GM21786 (cell line): ENCODE data around the gene SYMPK.

Experiments used
- ATAC-seq: cut with Tn5 transposase; IDR thresholded peaks from one replicate; pipeline ENCODE4 v1.9.1; 2021; ENCODE audit not compliant: unreplicated experiment

SYMPK gene

DNA sequence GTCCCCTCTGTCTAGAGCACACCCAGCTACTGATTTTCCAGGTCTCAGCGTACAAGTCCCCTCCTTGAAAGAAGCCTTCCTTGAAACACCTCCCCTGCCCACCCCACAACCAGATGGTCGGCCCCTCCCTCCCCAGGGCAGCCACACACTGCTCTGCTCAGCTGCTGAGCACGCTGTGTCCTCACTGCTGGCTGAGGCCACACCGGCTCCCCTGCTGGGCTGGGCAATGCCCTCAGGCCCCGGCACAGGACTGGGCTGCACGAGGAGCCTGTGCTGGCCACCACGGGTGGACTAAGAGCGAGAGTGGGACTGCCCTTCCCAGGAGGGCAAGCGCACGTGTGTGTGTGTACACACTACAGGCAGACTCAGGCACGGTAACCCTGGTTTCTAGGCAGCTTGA lies 36.0 kb downstream of the SYMPK start:
- ATAC-seq: no peak

DNA sequence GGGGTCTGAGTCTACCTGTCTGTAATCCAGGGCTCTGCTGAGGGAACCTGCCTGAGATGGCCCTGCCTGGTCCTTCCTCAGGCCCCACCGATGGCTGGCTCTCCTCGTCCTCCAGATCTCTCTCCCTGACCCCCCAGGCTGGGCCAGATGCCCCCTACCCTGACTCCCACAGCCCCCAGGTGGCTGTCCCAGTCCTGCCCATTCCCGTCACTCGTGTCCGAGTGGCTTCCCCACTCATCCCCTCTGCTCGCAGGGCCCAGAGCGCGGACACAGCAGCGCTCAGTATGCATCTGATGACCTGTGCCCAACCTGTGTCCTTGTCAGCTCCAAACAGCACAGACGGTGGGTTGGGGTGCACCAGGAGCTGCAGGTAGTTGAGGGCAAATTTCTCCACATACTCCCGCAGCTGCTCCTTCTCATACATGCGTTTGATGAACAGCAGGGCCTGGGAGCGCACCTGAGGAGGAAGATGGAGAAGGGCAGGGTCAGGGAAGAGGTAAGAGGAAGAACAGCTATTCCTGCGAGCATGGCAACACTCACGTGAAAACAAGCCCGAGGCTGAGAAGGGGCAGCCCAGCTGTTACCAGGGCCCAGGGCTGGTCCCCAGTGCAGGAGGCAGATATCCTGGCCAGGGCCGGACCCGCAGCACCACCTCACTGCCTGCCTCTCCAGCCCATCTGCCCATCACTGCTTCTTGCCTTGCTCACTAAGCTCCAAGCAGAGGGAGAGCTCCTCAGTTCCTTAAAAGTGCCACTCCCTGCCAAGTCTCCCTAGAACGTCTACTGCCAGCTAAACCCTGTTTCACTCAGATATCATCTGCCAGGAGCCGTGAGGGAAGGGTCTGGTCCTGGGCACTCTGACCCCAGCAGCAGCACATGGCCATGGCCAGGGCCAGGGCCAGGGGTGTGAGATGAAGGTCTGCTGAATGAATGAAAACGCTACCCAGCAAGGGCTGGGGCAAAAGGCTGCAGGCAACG lies 36.7 kb downstream of the SYMPK start:
- no peak for ATAC-seq

- no peak for ATAC-seq
These were observed 37.7 kb downstream of the SYMPK start for GRCh38 chr19:45825263-45825605.

DNA sequence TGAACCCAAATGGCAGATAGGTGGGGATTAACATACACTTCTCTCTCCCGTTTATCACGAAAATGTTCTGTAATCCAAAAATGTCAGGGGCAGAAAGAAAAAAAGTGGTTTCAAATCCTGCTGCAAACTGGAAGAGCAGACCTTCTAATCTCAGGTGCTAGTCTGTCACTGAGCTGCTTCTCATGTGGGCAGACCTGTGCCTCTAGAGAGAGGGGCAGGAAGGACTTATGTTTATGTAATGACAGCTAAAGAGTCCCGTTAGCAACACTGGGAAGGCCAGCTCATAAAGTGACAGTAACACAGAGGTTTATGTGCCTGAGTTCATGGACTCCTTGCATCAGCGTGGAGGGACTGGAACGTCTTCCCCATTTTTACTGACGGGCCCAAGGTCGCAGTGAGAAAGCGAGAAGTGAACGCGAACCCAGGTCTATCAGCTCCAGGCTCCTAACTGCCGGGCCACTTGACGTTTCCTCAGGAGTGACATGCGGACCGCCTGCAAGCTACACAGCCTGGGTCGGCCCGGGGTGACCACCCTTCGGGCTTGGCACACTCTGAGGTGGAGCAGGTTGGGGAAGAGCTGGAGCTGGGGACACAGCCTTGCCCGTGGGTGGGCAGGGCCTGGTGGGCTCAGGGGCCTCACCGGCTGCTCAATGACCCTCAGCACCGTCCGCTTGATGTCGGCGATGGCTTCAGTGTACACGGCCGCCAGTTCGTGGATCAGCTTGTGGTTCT lies 38.2 kb downstream of the SYMPK start:
- no peak for ATAC-seq

GRCh38 chr19:45824041-45824471 lies 38.9 kb downstream of the SYMPK start:
- no peak for ATAC-seq

- no peak for ATAC-seq
These were observed 39.8 kb downstream of the SYMPK start for GRCh38 chr19:45823182-45823581.

DNA sequence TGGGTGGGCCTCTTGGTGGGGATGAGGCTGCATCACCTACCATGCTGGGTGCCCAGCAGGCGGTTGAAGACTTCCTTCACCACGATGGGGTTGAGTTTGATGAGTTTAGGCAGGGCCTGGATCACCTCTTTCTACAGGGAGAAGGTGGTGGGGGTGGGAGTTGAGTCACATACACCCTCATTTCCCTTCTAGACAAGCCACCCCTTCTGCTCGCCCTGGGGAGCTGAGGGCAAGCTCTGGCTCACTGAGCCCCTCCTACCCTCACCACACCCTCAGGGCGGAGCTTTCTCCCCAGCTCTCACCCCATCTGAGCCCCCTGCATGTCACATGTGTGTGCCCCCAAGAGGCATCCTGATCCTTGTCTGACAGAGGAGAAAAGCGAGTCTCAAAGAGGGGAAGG lies 40.2 kb downstream of the SYMPK start:
- no peak for ATAC-seq

GRCh38 chr19:45821570-45821969 lies 41.4 kb downstream of the SYMPK start:
- ATAC-seq: no peak

DNA sequence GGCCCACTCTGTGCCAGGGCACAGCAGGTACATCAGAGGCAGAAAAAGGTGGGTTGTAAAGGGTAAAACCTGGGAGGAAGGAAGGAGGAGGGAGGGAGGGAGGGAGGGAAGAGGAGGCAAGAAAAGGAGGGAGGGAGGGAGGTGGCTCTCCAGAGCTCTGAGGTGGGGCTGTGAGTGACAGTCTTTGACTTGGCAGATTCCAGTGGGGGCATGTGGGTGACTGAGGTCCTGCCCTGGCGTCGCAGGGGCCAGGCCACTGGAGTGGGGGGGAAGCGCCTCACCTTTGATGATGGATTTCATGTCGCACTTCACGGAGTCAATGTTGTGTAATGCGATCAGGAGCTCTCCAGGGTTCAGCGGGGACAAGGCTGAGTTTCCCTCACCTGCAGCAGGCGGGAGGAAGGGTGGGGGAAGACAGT lies 41.8 kb downstream of the SYMPK start:
- ATAC-seq: no peak

GRCh38 chr19:45820413-45821102 lies 42.4 kb downstream of the SYMPK start:
- no peak for ATAC-seq

- no peak for ATAC-seq
These were observed 43.2 kb downstream of the SYMPK start for GRCh38 chr19:45819769-45820168.

DNA sequence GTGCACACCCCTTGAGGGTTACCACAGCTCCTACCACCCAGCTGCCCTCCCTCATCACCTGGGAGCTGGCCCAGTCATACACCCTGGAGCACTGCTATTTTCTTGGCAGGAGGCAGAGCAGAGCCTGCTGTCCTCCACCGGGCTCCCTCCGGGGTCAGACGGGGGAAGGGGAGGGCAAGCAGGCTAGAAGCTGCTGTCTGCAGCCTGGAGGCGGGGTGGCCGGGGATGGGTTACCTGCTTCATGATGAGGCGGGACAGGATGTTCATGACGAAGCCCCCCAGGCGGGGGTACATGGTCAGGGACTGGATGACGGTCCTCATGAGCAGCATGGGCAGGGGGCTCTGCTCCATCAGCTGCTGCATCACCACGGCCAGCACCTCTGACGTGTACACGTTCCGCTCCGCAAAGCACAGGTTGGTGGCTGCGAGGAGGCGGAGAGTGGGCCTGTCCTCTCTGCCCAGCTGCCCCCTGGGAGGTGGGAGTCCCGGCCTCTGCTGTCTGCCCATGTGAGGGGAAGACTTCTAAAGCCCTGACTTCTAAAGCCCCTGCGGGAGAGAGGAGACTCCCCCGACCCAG lies 45.1 kb downstream of the SYMPK start:
- ATAC-seq: no peak

DNA sequence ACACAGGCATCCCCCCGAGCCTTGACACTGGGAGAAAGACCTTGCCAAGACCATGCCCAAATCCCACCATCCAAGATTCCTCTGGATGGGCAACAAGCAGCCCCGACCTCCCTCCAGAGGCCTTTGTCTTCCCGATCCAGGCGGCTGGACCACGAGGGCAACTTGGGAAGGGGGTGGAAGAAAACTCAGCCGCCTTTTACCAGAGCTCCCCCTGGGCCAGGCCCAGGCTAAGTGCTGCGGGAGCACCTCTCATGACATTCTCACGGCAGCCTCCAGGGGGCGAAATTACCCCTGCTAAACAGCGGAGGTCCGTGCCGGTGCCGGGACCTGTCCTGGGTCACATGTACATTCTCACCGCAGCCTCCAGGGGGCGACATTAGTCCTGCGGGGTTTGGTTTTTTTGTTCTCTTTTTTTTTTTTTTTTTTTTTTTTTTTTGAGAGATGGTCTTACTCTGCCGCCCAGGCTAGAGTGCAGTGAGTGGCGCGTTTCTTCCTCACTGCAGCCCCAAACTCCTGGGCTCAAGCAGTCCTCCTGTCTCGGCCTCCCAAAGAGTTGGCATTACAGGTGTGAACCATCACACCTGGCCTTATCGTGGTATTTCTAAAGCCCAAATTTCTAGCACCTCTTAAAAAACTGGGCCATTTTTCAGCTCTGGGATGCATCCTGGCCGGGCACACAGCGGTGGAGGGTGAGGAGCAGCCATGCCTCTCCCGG lies 45.8 kb downstream of the SYMPK start:
- ATAC-seq: peak; percentile 66

- ATAC-seq: no peak
These were observed 46.5 kb downstream of the SYMPK start for GRCh38 chr19:45816236-45817009.

DNA sequence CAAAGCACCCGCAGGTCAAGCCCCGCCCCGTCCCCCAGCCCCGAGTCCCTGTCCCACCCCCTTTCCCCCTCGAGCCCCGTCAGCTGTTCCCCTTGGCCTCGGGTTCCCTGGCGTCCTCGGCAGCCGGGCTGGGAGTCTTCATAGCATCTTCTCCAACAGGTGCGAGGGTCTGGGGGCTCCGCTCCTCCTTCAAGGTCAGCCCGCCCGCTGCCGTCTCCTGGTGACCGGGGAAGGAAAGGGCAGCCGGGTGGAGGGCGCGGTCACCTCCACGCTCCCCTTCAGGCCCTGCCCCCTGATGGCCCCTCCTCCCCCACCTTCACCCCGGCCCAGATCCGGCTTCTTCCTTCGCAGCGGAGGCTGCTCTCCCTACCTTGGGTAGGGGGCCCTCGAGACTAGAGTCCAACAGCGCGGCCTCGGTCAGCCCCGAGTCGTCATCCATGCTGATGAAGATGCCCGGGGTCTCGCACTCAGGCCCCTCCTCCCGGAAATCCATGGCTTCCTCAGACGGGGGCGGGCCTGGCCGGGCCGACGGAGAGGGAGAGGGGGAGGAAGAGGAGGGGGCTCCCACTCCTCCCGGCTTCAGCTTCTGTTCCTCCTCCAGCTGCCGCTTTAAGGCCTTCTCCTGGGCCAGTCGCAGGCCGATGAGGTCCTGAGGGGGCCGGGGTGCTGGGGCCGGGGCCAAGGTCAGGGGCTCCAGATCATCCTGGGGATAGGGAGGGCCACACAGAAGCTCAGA lies 47.3 kb downstream of the SYMPK start:
- no peak for ATAC-seq

DNA sequence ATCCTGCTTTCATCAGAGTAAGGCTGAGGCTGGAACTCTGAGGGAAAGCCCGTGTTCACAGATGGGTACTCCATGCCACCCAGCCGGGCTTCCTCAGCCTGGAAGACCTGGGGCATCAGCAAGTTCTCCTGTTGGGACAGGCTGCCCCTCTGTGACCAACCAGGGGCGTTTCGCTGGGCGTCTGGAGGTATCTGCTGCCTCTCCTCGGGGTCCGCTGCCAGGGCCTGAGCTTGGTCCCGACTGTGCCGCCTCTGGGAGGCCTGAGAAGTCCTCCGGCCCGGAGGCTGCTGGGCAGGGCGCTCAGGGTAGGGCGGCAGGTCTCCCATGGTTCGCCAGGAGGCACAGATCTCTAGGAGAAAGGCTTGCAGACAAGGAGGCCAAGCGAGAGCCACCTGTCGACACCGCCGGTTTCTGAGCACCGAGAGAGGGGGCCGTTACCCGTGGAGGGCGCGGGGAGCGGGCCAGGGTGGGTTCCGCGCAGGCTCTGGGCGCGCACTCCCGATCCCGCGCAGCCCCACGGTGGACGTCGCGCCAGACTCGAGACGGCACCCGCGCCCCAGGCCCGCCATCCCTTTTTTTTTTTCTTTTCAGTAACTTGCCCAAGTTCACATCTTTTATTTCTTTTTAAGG lies 48.0 kb downstream of the SYMPK start, which contains the start of gene RSPH6A:
RSPH6A (minus strand) TSS at position 458 of the 630 bp plus-strand sequence; CDS start at position 326, 132 bp downstream.
- ATAC-seq: no peak

DNA sequence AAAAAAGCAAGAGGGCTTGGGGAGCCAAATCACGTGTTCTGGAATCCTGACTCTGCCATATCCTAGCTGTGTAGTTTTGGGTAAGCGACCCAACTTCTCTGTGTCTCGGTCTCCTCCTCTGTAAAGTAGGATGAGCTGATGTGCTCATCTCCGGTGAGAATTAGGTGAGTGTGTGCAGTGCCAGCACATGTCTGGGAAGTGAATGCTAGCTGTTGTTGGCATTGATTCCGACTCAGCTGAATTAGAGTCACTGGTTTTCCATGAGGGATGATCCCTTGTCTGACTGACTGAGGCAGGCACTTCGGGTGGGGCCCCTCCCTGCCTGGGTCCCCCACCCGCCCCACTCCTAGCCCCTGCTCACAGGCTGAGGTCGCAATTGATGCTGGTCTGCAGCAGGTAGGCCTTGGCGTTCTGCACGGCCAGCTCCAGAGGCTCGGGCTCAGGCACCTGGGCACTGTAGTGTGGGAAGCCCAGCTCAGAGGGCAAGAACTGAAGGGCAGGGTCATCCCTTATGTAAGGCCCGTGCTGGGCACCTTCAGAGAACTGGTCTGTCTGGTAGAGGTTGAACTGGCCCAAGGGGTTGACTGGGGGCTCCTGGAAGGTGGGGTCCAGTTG lies 48.7 kb downstream of the SYMPK start:
- ATAC-seq: no peak

DNA sequence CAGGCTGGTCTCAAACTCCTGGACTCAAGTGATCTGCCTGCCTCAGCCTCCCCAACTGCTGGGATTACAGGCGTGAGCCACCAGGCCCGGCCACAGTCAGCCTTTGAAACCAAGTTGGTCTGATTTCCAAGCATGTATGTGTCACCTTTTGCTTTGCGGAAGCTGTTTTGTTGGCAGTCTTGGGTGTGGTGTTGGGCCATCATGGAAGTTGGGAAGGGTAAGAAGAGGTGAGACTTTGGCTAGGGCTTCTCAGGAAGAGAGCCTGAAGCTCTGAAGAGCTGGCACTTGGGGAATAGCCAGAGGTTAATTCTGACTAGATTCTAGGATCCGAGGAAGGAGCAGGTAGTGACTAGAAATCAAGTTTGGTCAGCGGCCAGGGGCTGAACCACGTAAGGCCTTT lies 50.6 kb downstream of the SYMPK start:
- no peak for ATAC-seq
